Peyer's patch (tissue), 4 donors: Measurements from ENCODE around the gene DDX39B. TPM values are rescaled to one million over a fixed set of nuclear protein-coding genes. Genes with fewer than 3 reads are reported as not detected.
A peak's percentile ranks its signal among the peaks of the same experiment; 100 is the strongest.

Source experiments
- DNase-seq, 3 donors: peaks; one replicate each; pipeline ENCODE4 v3.0.0-alpha.2; 2017 to 2019
- H3K27ac ChIP-seq, 4 donors: fragments of 200-600 bp; sonication (generic); one replicate each; pipeline ENCODE4 v1.5.1; 2016 to 2019
- H3K27me3 ChIP-seq, 2 donors: fragments of 200-600 bp; sonication (generic); one replicate each; pipeline ENCODE4 v1.5.1; 2019
- H3K36me3 ChIP-seq, 3 donors: fragments of 200-600 bp; sonication (generic); one replicate each; pipeline ENCODE4 v1.5.1; 2016 to 2019
- H3K4me1 ChIP-seq, 4 donors: fragments of 200-600 bp; sonication (generic); one replicate each; pipeline ENCODE4 v1.5.1; 2016 to 2019
- H3K4me3 ChIP-seq, 4 donors: fragments of 200-600 bp; sonication (generic); 1 replicate in 3 of 4; 2 replicates in 1 of 4; pipeline ENCODE4 v1.5.1; 2016 to 2019; ENCODE audit warnings: mild to moderate bottlenecking in 1 of 4
- H3K9me3 ChIP-seq, 4 donors: fragments of 200-600 bp; sonication (generic); one replicate each; pipeline ENCODE4 v1.5.1; 2016 to 2019; ENCODE audit warnings: mild to moderate bottlenecking in 1 of 4
- POLR2A ChIP-seq, 2 donors: fragments of 450-650 bp; IDR thresholded peaks; one replicate each; pipeline ENCODE4 v1.5.1; 2017; ENCODE audit warnings: antibody characterized with exemption in 2 of 2, mild to moderate bottlenecking in 2 of 2, moderate library complexity in 2 of 2
- total RNA-seq, 4 donors: library from RNA; depleted of rRNA; stranded (reverse); fragments of >200 nt; gene quantifications; one replicate each; pipeline ENCODE4 v1.1.0, GENCODE V29; 2016
- TF ChIP-seq, protein P1 (sequence below), 6 experiments: fragments of 450-650 bp in 4 of 6; fragments of 200-600 bp in 2 of 6; sonication (generic) in 1 of 6; IDR thresholded peaks; one replicate each; pipeline ENCODE4 v1.5.1; 2017 to 2019; ENCODE audit warnings: antibody characterized with exemption in 6 of 6, mild to moderate bottlenecking in 3 of 6, moderate library complexity in 1 of 6

The DDX39B gene
- total RNA-seq, 4 donors from 2014 or later = 161 to 1,087 (median 280) TPM

DNA sequence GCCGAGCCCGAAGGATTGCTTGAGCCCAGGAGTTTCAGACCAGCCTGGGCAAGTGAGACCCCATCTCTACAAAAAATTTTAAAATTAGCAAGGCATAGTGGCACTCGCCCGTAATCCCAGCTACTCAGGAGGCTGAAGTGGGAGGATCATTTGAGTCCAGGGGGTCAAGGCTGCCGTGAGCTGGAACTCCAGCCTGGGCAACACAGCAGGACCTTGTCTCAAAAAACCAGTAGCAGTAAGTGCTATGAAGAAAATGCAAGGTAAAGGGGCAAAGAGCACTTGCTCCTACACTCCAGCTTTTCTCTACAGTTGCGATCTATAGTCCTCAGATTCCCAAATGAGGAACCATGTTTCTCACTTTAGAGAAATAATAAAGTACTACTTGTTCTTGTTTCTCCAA is 1.8 kb upstream of the DDX39B start:
- Histone ChIP-seq H3K36me3 (peaks cover 0 to 16% (median 0%) of the 10 kb centered on the region in 3 donors), H3K27ac (no peak overlapping the region), H3K9me3 (no peaks in the 10 kb centered on the region), H3K27me3 (no peaks in the 10 kb centered on the region), H3K4me1 (peaks cover 0 to 49% (median 27%) of the 10 kb centered on the region in 4 donors), H3K4me3 (no peak overlapping the region)
- TF ChIP-seq, protein P1, sequence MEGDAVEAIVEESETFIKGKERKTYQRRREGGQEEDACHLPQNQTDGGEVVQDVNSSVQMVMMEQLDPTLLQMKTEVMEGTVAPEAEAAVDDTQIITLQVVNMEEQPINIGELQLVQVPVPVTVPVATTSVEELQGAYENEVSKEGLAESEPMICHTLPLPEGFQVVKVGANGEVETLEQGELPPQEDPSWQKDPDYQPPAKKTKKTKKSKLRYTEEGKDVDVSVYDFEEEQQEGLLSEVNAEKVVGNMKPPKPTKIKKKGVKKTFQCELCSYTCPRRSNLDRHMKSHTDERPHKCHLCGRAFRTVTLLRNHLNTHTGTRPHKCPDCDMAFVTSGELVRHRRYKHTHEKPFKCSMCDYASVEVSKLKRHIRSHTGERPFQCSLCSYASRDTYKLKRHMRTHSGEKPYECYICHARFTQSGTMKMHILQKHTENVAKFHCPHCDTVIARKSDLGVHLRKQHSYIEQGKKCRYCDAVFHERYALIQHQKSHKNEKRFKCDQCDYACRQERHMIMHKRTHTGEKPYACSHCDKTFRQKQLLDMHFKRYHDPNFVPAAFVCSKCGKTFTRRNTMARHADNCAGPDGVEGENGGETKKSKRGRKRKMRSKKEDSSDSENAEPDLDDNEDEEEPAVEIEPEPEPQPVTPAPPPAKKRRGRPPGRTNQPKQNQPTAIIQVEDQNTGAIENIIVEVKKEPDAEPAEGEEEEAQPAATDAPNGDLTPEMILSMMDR (IDR thresholded peaks at IDR 0.05) = no peak
- TF ChIP-seq POLR2A (IDR thresholded peaks at IDR 0.05) = no peak
- no peak for DNase-seq

DNA sequence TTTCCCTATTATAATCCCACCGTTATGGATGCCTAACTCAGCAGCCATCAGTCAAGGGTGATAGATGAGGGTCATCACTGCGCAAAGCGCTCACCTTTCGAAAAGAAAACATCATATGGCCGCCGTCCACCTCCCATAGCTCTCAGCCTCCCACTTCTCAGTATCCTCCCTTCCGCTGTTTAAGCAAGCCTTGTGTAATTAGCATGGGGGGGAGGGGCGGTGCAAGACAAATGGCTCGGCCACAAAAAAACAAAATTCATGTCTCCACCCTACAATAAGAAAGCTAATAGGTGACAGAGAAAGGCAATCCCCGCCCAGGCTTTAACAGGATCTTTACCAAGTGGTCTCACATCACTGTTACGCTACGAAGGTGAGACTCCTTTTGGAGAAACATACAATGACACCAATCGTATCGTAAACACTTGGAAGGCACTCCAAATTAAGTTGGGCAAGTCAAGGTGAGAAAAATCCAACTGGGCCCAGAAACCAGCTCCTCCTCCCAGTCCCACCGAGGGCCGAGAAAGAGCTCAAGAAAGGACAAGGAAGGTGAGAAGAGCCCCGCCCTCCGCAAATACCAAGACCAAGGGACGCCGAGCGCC is 645 bp downstream of the DDX39B start:
- no peaks in the 10 kb centered on the region for H3K9me3 ChIP-seq
- peaks cover 0 to 43% (median 21%) of the 10 kb centered on the region in 4 donors for H3K4me1 ChIP-seq
- peaks cover 0 to 41% (median 0%) of the 10 kb centered on the region in 3 donors for H3K36me3 ChIP-seq
- H3K27me3 ChIP-seq = no peaks in the 10 kb centered on the region
- peak overlapping the region; percentile 84 to 91 (median 90) for H3K27ac ChIP-seq
- DNase-seq = peak in 2 of 3 donors; percentile 71 to 72
- TF ChIP-seq, protein P1 (IDR thresholded peaks at IDR 0.05) = no peak
- no peak for TF ChIP-seq POLR2A (IDR thresholded peaks at IDR 0.05)
- H3K4me3 ChIP-seq = peak overlapping the region; percentile 58 to 83 (median 72)

DNA sequence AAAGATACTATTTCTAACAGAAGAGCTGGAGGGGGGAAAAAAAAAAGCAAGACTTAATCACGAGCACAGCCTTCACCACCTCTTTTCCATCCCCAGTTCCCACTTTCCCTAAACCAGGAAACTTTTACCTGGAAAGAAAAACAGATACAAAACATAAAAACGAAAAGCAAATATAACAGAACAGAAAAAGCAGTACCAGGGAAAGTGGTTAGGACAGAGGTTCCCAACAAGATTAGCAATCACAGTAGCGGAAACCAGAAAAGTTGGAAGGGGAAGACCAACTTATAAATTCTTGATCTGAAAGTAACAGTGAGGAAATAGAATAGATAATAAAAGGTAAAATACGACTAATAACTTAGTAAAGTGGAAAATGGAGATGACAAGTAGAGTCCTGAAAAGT is 1.2 kb downstream of the DDX39B start:
- Histone ChIP-seq H3K4me1 (peaks cover 0 to 43% (median 21%) of the 10 kb centered on the region in 4 donors), H3K9me3 (no peaks in the 10 kb centered on the region), H3K4me3 (peak overlapping the region; percentile 58 to 83 (median 72)), H3K36me3 (peaks cover 0 to 46% (median 0%) of the 10 kb centered on the region in 3 donors), H3K27ac (peak overlapping the region; percentile 84 to 91 (median 90)), H3K27me3 (no peaks in the 10 kb centered on the region)
- DNase-seq = no peak
- TF ChIP-seq POLR2A (IDR thresholded peaks at IDR 0.05) = no peak
- TF ChIP-seq, protein P1 (IDR thresholded peaks at IDR 0.05) = no peak

DNA sequence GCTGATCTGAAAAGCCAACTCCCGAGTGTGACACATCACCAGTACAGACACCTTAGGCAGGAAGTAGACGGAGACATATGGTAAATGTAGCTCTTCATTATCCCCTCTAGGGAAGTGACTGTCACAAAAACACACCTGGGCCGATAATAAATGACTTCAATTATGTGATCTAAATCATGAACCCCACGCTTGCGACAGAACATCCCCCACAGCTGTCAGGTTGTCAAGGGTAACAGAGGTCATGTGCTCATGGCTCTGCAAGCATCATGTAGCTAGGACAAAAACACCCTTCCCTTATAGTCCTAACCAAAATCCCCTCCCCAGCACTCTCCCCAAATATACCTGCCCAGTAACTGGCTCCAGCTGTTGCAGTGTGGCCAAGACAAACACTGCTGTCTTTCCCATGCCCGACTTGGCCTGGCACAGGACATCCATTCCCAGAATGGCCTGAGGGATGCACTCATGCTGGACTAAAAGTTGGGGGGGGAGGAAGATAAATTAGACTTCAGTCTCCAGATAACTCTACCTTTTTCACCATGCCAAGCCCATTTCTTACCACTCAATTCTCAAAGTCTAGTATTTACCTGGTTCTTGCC is 2.9 kb downstream of the DDX39B start:
- Histone ChIP-seq H3K4me1 (peaks cover 0 to 43% (median 21%) of the 10 kb centered on the region in 4 donors), H3K27me3 (no peaks in the 10 kb centered on the region), H3K4me3 (peak overlapping the region in 2 of 4 donors; percentile 65 to 80), H3K36me3 (peaks cover 0 to 64% (median 0%) of the 10 kb centered on the region in 3 donors), H3K27ac (no peak overlapping the region), H3K9me3 (no peaks in the 10 kb centered on the region)
- TF ChIP-seq, protein P1 (IDR thresholded peaks at IDR 0.05) = no peak
- no peak for TF ChIP-seq POLR2A (IDR thresholded peaks at IDR 0.05)
- DNase-seq = no peak

DNA sequence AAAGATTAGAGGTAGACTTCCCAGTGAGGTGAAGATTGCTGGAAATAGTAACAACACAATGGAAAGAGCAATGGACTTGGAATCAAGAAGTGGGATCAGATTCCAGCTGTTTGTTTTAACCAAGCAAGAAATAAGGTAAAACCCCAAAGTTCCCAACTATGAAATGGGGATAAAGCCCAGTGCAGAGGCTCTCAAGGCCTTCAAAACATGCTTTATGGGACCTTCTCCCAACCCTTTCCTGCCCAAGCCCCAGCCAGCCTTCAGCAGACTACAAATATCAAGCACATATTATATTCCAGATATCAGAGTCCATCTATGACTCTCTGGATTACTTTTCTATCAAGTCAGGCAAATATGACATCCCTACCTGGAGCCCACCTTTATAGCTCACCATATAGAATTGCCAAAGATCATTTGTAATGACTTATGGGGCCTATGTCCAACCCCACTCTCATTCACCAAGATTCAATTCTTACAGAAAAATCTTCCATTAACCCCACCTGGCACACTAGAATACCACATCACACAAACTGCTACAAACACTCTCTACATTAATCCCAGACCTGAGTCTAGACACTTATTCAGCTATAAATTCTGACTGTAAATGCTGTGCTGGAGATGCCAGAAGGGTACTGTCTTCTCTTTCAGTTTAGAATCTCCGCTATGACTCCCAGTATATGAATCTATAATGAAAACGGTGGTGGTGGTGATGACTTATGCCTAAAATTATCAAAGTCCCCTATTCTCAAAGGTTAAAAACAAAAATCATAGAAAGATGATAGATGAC is 6.1 kb downstream of the DDX39B start:
- H3K27ac ChIP-seq = no peak overlapping the region

More for the DNA sequence above, 6.1 kb downstream of the DDX39B start:
- DNase-seq = no peak
- no peaks in the 10 kb centered on the region for H3K9me3 ChIP-seq
- peaks cover 0 to 31% (median 18%) of the 10 kb centered on the region in 4 donors for H3K4me1 ChIP-seq
- H3K4me3 ChIP-seq = no peak overlapping the region
- no peaks in the 10 kb centered on the region for H3K27me3 ChIP-seq
- peaks cover 0 to 96% (median 0%) of the 10 kb centered on the region in 3 donors for H3K36me3 ChIP-seq
- TF ChIP-seq POLR2A (IDR thresholded peaks at IDR 0.05) = no peak
- TF ChIP-seq, protein P1 (IDR thresholded peaks at IDR 0.05) = no peak
